Measurements from ENCODE around the gene RBM20. TPM values are rescaled to one million over a fixed set of nuclear protein-coding genes. Genes with fewer than 3 reads are reported as not detected.

Gene RBM20
- total RNA-seq, 1 donor from 2014 or later: 4.6 TPM

GRCh38 chr10:110781139-110781538, 137.0 kb downstream of the RBM20 start:
- DNase-seq (ENCODE audit: low spot score): no peak

- DNase-seq (ENCODE audit: low spot score): no peak
These were observed 138.5 kb downstream of the RBM20 start for GRCh38 chr10:110782616-110783015.

- DNase-seq (ENCODE audit: low spot score): no peak
These were observed 139.5 kb downstream of the RBM20 start for GRCh38 chr10:110783509-110784107.

GRCh38 chr10:110784198-110784597, 140.1 kb downstream of the RBM20 start:
- DNase-seq (ENCODE audit: low spot score): no peak

GRCh38 chr10:110786172-110786571, 142.0 kb downstream of the RBM20 start:
- DNase-seq (ENCODE audit: low spot score): no peak

- DNase-seq (ENCODE audit: low spot score): no peak
These were observed 144.7 kb downstream of the RBM20 start for GRCh38 chr10:110788620-110789385.

- DNase-seq (ENCODE audit: low spot score): no peak
These were observed 145.7 kb downstream of the RBM20 start for GRCh38 chr10:110789604-110790433.

GRCh38 chr10:110790913-110791506, 146.9 kb downstream of the RBM20 start:
- DNase-seq (ENCODE audit: low spot score): no peak

- DNase-seq (ENCODE audit: low spot score): no peak
These were observed 147.5 kb downstream of the RBM20 start for GRCh38 chr10:110791541-110792073.

GRCh38 chr10:110792476-110793125, 148.5 kb downstream of the RBM20 start:
- no peak for DNase-seq (ENCODE audit: low spot score)

GRCh38 chr10:110793128-110793812, 149.1 kb downstream of the RBM20 start:
- no peak for DNase-seq (ENCODE audit: low spot score)

GRCh38 chr10:110793886-110794285, 149.8 kb downstream of the RBM20 start:
- no peak for DNase-seq (ENCODE audit: low spot score)

- DNase-seq (ENCODE audit: low spot score): no peak
These were observed 150.7 kb downstream of the RBM20 start for GRCh38 chr10:110794808-110795207.

GRCh38 chr10:110797416-110797815, 153.3 kb downstream of the RBM20 start:
- no peak for DNase-seq (ENCODE audit: low spot score)

- DNase-seq (ENCODE audit: low spot score): no peak
These were observed 154.2 kb downstream of the RBM20 start for GRCh38 chr10:110798340-110798739.

GRCh38 chr10:110802090-110802489, 158.0 kb downstream of the RBM20 start:
- no peak for DNase-seq (ENCODE audit: low spot score)

GRCh38 chr10:110802551-110803238, 158.6 kb downstream of the RBM20 start:
- DNase-seq (ENCODE audit: low spot score): no peak

GRCh38 chr10:110803239-110803749, 159.2 kb downstream of the RBM20 start:
- no peak for DNase-seq (ENCODE audit: low spot score)

- DNase-seq (ENCODE audit: low spot score): no peak
These were observed 159.7 kb downstream of the RBM20 start for GRCh38 chr10:110803830-110804338.
